Measurements from ENCODE around the gene RPP25.
A peak's percentile ranks its signal among the peaks of the same experiment; 100 is the strongest.

RPP25 gene

GRCh38 chr15:74906450-74907162 is 50.0 kb downstream of the RPP25 start, which contains the start of gene FAM219B:
Gene FAM219B, minus strand, starts transcription at chr15:74906851. Its CDS starts 51 bp downstream, at chr15:74906800.
- Histone ChIP-seq H3K27ac (ENCODE audit: low read depth, low read length) (peak within 1 kb of the TSS; percentile 56), H3K9me3 (ENCODE audit: insufficient read depth, low read length) (no peaks in the 10 kb centered on the region), H3K4me2 (ENCODE audit: low read depth, low read length, poor library complexity, severe bottlenecking) (peak within 1 kb of the TSS; percentile 67), H3K9me2 (replicated peaks; ENCODE audit: insufficient read depth, low read length) (no peaks in the 10 kb centered on the region), H4K20me1 (ENCODE audit: low read depth, low read length) (no peaks in the 10 kb centered on the region), H3K4me3 (ENCODE audit: insufficient read depth, low read length, poor library complexity, severe bottlenecking) (peak within 1 kb of the TSS; percentile 96), H3F3A (ENCODE audit: insufficient read depth) (peaks cover 14% of the 10 kb centered on the region), H3K36me3 (ENCODE audit: low read length) (no peaks in the 10 kb centered on the region), H3K79me2 (ENCODE audit: insufficient read depth, low read length) (peaks cover 5% of the 10 kb centered on the region; the same call in 1 of the 2 replicates), H3K9ac (ENCODE audit: low read length) (peak within 1 kb of the TSS; percentile 96), H2AFZ (ENCODE audit: low read depth, low read length, severe bottlenecking) (peak within 1 kb of the TSS; percentile 98), H3K27me3 (ENCODE audit: low read length) (no peaks in the 10 kb centered on the region)
- TF ChIP-seq CTCF (IDR thresholded peaks at IDR 0.05; ENCODE audit: insufficient read depth, low read length, poor library complexity, severe bottlenecking), result no peak
- TF ChIP-seq EZH2phosphoT487 (conservative IDR thresholded peaks at IDR 0.05; ENCODE audit: low read length), result no peak

- Histone ChIP-seq H3K4me3 (ENCODE audit: insufficient read depth, low read length, poor library complexity, severe bottlenecking) (peak overlapping the region; percentile 96), H4K20me1 (ENCODE audit: low read depth, low read length) (no peaks in the 10 kb centered on the region), H2AFZ (ENCODE audit: low read depth, low read length, severe bottlenecking) (peak overlapping the region; percentile 98), H3K36me3 (ENCODE audit: low read length) (no peaks in the 10 kb centered on the region), H3K27me3 (ENCODE audit: low read length) (no peaks in the 10 kb centered on the region), H3K4me2 (ENCODE audit: low read depth, low read length, poor library complexity, severe bottlenecking) (peak overlapping the region; percentile 67), H3K9me3 (ENCODE audit: insufficient read depth, low read length) (no peaks in the 10 kb centered on the region), H3K27ac (ENCODE audit: low read depth, low read length) (peak overlapping the region; percentile 56), H3K9me2 (replicated peaks; ENCODE audit: insufficient read depth, low read length) (no peaks in the 10 kb centered on the region), H3K9ac (ENCODE audit: low read length) (peak overlapping the region; percentile 96), H3K79me2 (ENCODE audit: insufficient read depth, low read length) (peaks cover 5% of the 10 kb centered on the region; the same call in 1 of the 2 replicates), H3F3A (ENCODE audit: insufficient read depth) (peaks cover 14% of the 10 kb centered on the region)
- TF ChIP-seq EZH2phosphoT487 (conservative IDR thresholded peaks at IDR 0.05; ENCODE audit: low read length), result no peak
- no peak for TF ChIP-seq CTCF (IDR thresholded peaks at IDR 0.05; ENCODE audit: insufficient read depth, low read length, poor library complexity, severe bottlenecking)
Measured at GRCh38 chr15:74906067-74906449, 50.5 kb downstream of the RPP25 start.
